T-helper 1 cell (primary cell): ENCODE data around the gene TPST1.
"Not testable (repeated sequence)": the region's sequence is repeated elsewhere in the genome, so short reads cannot be mapped to it uniquely, and the experiment has no call there.

Experiments used
- DNase-seq, 5 donors: peaks; one replicate each; pipeline ENCODE4 v3.0.0-alpha.2; 2012 to 2020

The TPST1 gene

DNA sequence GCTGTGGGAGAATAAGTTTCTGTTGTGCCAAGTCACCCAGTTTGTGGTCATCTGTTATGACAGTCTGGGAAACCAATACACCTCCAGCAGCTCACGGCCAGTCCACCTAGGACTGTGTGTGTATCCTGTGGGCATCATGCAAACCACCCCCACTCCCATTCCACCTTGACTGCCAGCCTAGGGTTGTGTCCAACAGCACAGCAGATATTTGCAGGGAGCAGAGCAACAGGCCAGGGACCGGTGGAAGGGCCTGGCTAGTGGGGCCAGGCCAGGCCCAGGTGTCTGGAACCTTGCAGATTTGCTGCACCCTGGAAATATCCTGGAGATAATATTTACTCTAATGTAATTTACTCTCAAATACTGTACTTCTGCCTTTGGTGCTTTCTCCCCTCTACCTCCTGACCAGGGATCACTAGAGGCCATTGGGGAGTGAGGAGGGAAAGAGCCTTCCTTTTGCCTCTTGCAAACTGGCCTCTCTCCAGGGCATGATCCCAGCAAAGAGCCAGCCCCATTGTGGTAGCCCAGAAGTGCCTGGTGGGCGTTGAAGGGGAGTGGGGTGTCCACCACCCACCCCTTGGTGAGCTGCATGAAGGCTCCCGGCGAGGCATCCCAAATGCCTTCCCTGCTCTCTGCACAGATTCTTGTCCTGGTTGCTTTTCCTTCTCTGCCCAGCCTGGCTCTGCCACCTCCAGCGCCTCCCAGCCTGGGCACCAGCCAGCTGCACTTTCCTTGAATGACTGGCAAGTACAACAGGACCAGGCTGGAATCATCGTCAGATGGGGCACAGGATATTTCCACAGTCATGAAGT, 15.2 kb upstream of the TPST1 start:
- no peak for DNase-seq

DNA sequence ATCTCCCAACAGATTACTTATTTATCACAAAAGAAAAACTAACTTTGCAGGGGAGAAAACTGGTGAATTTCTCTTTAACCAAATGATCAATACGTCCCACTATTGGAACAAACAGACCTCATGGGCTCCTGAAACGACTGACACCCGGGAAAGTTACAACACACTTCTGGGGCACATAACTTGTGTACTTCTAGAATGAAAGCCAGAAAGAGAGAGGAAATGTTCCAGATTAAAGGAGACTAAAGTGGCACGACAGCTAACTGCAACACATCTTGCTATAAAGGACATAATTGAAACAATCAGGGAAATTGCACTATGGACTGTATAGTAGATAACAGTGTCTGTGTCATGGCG, 14.7 kb upstream of the TPST1 start:
- no peak for DNase-seq

DNA sequence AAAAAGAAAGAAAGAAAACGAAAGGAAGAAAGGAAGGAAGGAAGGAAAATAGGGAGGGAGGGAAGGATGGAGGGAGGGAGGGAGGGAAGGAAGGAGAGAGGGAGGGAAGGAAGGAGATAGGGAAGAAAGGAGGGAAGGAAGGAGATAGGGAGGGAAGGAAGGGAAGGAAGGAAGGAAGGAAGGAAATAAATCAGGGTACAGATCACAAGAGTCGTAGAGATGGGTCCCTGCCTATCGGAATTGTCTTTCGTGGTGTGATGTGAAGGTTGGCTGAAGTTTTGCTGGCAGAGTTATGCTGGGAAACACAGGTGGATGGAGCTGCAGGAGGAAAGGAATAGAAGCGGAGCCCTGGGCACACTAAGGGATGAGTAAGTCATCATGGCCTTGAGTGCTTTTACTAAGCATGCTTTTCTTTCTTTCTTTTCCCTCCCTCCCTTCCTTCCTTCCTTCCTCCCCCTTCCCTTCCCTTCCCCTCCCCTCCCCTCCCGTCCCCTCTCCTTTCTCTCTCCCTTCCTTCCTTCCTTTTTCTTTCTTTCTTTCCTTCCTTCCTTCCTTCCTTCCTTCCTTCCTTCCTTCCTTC, 11.9 kb upstream of the TPST1 start:
- DNase-seq = no peak

DNA sequence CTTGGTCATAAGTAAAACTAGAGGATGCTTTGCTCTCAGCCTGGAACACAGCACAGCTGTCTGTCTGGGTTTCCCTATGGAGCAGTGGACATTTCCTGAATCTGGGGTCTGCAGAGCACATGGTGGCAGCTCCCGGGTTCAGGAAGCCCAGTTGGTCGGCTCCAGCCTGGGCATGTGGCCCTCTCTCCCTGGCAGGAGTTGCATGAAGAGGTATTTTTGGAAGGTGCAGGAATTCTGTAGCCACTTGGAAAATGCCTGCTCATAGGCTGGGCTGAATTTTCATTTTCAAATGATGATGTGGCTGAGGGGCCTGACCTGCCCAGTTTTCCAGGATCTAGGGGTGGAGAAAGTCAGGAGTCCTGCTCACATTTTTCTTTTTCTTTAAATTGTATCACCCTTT, 6.7 kb upstream of the TPST1 start:
- no peak for DNase-seq

DNA sequence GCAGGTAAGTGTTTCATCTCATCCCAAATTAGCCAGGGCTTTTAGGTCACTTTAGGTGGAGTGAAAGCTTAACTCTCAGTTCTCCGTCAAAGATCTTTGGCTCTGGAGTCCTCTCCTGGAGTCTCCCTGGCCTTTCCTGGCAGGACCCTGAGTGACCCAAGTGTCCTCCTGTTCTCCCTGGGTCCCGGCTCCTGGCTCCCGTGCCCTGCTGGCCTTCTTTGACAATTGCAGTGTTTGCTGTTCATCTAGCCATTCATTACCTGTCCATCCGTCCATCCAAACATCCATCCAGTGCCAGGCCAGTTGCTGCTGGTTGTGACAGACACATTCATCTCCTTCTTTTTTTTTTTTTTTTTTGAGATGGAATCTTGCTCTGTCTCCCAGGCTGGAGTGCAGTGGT, 6.2 kb upstream of the TPST1 start:
- no peak for DNase-seq

DNA sequence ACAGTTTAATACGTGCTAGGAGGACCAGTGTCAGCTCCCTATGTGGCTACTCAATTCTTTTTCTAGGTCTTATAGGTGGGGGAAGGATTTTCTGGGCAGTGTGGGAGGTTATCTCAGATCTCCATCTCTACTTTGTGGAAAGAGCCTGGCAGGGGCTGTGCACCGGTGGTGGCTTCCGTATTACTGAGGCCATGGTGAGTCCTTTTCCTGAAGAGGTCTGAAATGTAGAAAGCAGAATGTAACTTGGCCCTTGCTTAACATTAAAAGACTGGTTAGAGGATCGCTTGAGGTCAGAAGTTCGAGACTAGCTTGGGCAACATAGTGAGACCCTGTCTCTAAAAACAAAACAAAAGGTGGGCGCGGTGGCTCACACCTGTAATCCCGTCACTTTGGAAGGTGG, 2.7 kb upstream of the TPST1 start:
- DNase-seq = no peak

DNA sequence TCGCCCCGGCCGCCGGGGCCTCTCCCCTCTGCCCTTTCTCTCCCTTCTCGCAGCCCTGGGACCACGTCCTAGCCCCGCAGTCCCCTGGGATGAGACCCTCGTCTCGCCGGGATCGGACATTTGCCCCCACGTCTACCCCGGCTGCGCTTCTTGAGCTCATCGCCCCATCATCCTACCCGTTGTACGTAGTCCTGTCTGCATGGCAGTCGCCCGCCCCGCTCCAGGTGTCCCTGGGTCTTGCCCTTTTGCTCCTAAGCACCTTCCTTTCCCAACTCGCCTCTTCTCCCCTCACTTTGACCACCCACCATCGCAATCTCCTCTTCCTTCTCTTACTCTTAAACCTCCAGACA, 582 bp downstream of the TPST1 start:
- no peak for DNase-seq

DNA sequence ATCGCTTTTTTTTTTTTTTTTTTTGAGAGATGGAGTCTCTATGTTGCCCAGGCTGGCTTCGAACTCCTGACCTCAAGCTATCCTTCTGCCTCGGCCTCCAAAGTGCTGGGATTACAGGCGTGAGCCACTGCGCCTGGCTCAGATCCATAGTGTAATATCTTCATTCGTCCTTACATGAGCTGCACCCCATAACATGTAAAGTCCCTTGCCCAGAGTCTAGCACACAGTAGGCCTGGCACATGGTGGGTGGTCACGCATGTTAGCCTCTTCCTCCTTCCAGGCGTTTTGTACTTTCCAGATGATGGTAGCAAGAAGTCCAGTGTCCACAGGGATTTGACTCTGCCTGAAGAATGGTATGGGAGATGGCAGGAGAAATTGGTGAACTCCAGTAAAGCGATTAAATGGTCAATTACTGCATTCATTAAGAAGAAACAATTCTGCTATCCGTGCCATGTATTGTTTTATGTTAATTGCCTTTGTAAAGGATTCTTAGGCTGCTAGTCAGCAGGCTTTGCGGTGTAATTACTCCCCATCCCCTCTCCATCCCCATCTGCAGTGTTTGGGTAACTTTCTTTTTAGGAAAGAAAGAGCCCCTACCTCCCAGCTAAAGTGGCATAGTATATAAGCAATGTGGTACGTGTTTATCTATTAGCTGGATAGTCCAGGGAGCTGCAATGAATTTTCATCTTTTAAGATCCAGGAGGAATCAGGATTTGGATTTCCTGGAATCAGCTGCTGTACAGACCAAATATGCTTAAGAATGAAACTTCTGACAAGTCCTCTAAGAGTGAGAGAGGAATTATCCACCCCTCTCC, 1.2 kb downstream of the TPST1 start:
- DNase-seq = no peak

DNA sequence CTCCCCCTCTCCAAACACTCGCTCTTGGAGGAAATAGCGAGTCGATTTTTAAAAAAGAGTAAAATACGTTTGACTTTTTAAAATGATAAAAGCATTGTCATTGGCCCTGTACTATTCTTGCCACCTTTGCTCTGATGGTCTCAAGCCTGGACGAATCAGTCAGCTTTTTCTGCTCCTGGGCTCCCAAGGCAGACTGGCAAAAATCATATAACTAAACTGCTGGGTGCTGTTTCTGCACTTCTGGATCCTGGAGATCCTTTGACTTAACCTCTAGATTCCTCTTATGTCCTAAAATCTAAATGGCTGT, 1.8 kb downstream of the TPST1 start:
- DNase-seq = no peak

DNA sequence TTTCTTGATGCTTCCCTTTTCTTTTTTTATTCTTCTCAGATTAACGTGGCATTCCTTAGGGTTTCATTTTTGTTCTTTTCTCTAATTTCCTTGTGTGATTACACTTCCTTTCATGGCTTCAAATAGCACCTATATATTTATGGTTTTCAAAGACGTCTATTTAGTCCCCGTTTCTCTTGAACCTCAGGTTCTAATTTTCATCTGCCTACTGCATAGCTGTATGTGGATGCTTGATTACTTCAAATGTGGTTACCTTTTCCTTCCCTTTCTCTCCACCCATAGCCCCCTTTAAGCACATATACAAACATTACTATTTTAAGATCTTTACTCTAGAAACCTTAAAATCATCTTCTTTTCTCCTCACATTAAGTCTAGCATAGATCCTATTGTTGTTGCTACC, 2.4 kb downstream of the TPST1 start:
- no peak for DNase-seq

DNA sequence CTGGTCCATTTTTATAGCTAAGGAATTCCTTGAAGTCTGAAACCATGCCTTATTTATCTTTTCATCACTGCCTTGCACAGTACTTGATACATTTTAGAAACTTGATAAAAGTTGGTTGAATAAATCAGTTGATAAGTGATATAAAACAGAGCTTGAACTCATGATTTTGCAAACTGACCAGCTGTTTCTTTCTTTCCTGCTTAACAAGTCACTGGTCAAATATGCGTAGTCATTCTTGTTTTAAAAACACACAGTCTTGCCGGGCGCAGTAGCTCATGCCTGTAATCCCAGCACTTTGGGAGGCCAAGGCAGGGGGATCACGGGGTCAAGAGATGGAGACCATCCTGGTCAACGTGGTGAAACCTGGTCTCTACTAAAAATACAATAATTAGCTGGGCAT, 6.3 kb downstream of the TPST1 start:
- DNase-seq = no peak

DNA sequence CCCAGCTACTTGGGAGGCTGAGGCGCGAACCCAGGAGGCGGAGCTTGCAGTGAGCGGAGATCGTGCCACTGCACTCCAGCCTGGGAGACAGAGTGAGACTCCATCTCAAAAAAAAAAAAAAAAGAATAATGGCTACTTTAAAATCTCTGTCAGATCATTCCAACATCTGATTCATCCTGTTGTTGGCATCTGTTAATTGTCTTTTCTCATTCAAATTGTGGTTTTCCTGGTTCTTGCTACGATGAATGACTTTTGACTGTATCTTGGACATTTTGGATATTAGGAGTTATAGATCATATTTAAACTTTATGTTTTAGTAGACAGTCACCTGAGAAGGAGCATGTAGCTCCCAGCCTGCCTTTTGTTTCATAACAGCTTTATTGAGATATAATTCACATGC, 8.5 kb downstream of the TPST1 start:
- DNase-seq = no peak

DNA sequence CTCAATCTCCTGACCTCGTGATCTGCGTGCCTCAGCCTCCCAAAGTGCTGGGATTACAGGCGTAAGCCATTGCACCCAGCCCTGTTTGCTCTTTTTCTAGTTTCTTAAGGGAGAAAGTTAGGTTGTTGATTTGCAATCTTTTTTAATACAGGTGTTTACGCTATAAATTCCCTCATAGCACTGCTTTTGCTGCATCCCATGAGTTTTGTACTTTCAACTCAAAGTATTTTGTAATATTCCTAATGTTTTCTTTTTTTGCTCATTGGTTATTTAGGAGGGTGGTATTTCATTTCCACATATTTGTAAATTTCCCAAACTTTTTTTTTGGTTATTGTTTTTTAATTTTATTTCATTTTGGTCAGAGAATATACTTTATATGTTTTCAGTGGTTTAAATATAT, 11.6 kb downstream of the TPST1 start:
- no peak for DNase-seq

DNA sequence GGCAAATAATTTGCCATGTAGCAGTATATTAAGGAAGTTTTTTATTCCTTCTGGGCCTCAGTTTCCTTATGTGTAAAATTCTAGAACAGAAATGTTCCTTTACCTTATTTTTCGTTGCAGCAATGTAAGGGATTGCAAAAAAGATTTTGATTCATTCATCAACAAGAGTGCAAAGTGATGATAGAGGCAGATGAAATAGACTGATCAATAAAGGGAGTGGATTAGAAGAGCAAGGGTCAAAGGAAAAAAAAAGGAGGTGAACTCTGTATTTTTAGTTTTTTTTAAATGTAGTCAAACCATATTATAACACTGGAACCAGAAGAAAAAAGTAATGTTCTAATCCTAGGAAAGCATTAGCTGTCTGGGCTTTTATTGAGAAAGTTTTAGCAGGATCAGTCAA, 14.7 kb downstream of the TPST1 start:
- no peak for DNase-seq

DNA sequence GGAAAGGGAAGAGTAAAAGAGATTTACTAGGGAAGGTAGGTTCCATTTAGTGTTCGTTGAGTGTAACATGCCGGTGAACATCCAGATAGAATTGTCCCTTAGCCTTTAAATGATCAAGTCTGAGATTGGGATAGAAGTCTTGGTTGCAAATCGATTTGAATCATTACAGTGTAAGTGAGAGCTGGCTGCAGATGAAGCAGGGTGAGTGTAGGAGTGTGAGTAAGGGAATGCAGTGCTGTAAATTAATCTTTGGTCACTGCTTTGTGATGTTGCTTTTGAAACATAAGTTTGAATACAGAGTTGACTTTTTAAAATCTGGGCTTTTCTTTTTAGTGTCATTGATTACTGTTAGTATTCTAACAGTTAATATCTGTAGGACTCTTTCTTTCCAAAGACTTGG, 16.3 kb downstream of the TPST1 start:
- DNase-seq = no peak

DNA sequence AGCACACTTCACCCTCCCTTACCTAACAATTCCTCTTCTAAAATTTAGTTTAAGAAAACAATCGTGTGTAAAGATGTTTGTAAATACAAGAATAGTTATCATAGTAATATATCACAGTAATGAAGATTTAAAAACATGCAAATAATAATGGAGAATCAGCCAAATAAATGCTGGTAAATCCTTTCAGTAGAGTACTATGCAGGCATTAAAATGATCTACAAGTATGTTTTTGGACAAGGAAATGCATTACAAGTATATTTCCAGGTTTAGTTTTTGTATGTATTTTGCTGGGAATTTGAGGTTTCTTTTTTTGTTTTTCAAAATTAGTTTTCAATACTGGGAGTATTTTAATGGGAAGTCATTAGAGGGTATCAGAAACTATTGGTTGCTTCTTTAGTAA, 22.7 kb downstream of the TPST1 start:
- no peak for DNase-seq

DNA sequence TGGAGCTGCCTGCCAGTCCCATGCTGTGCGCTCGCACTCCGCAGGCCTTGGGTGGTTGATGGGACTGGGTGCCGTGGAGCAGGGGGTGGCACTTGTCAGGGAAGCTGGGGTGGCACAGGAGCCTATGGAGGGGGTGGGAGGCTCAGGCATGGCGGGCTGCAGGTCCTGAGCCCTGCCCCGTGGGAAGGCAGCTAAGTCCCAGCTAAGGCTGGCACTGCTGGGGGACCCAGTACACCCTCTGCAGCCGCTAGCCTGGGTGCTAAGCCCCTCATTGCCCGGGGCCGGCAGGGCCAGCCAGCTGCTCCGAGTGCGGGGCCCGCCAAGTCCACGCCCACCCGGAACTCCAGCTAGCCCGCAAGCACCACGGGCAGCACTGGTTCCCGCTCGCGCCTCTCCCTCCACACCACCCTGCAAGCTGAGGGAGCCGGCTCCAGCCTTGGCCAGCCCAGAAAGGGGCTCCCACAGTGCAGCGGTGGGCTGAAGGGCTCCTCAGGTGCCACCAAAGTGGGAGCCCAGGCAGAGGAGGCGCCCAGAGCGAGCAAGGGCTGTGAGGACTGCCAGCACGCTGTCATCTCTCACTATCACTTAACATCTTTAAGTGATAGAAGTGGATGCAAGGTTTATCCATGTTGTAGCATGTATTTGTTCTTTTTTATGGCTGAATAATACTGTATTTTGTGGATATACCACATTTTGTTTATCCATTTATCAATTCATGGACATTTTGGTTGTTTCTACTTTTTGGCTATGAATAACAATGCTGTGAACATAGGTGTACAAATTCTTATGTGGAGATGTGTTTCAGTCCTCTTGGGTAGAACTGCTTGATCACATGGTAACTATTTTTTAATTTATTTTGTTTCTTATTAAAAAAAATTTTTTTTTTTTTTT, 26.4 kb downstream of the TPST1 start:
- DNase-seq = not testable (repeated sequence)

DNA sequence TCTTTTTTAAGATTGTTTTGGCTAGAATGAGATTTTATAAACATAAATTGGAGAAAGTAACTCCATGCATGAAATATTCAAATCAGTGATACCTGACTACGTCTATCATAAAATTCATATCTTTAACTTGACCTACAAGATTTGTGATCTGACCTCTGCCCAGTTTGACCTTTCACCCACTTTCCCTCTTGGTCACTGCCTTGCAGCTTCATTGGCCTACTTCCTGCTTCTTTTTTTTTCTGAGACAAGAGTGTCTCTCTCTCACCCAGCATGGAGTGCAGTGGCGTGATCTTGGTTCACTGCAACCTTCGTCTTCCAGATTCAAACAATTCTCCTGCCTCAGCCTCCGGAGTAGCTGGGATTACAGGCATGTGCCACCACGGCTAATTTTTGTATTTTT, 28.5 kb downstream of the TPST1 start:
- DNase-seq = no peak

DNA sequence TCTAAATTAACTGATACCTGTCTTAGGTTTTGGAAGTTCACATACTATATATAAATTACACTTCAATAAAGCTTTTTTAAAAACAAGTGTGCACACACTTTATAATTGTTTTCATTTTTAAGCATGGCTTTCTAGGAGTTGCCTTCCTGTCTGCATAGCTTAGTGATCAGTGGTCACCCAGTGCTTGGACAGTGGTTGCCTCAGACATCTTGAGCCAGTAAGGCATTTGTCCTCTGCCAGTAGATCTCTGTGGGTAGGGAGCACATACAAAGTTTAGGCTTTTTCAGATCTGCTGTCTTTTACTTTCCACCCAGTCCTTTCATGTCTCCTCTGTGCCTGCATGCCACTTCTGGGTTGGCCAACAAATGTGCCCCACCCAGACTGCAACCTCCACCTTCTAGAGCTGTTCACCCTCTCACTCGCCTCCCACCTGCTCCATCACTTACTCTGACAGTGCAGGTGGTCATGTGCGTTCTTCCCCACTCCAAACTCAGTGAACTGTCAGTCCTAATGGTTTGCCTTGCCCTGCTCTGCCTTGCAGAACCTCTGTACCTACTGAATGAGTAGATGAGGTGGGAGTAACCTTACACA, 31.7 kb downstream of the TPST1 start:
- no peak for DNase-seq

DNA sequence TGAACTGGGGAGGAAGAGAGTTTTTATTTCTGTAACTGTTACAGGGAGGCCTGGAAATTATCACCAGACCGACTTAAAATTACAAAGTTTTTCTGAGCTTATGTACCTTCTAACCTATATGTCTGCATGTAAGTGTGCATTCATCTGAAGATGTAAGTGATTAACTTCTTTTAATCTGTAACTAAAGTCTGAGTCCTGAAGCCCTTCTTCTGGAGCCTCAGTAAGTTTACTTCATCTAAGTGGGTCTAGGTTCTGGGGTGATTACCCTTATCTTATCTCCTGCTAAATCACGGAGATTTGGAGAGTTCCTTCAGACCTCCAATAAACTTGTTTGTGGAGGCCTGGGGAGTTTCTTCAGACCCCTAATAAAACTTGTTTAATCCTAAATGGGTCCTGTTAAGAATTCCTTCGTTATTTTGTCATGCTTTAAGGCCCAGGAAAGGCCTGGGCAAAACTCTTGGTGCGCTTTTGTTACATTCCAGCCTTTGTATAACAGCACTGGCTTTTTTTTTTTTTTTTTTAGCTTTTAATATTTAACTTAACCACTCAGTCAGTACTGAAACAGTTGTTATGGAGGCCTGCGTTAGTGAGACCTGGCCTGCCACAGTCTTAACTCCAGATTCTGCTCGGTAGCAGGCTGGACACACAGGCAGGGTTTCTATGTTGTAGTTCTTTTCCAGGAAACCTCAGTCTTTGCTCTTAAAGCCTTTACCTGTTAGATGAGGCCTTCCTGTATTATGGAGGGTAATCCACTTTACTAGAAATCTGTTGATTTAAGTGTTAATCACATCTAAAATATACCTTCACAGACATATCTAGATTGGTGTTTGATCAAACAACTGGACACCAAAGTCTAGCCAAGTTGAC, 33.0 kb downstream of the TPST1 start:
- no peak for DNase-seq

DNA sequence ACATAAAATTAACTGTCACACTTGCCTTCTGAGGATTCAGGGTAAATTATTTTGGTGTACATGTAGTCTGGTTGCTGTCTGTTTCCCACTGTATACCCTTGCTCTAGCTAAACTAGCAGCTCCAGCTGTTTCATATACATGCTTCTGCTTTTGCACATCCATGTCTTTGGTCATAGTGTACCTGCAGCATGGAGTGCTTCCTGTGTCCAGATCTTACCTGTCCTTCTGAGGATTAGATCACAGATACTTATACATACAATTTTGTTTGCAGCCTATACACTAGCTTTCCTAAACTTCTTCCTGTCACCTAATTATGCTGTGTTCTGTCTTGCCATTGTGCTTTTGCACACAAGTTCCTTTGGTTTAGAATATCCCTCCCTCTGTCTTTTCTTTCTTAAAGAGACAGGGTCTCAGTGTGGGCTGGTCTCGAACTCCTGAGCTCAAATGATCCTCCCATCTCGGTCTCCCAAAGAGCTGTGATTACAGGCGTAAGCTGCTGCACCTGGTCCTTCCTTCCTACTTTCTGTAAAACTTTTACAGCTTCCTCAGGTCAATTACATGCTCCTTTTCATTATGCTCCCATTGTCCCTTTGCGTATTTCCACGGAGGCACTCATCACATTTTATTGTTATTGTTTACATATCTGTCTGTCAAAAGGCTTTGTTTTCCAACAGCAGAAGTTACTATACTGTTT, 33.8 kb downstream of the TPST1 start:
- DNase-seq = no peak
